ENCODE results near the gene SULT1B1.

Gene SULT1B1

DNA sequence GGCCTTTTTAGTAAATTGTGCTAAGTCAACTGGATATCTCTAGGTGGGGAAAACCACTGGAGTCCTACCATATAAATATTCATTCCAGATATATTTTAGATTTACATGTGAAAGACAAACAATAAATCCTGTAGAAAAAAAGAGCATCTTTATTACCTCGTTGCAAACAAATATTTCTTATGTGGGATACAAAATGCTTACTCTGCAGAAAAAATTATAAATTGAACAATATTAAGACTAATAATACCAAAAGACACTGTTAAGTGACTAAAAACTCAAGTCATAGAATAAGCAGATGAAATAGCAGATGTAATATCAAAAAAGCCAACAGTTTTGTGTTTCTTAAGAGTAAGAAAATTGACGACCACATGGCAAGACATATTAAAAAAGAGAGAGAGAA lies 43.8 kb downstream of the SULT1B1 start:
- TF ChIP-seq, protein P1, sequence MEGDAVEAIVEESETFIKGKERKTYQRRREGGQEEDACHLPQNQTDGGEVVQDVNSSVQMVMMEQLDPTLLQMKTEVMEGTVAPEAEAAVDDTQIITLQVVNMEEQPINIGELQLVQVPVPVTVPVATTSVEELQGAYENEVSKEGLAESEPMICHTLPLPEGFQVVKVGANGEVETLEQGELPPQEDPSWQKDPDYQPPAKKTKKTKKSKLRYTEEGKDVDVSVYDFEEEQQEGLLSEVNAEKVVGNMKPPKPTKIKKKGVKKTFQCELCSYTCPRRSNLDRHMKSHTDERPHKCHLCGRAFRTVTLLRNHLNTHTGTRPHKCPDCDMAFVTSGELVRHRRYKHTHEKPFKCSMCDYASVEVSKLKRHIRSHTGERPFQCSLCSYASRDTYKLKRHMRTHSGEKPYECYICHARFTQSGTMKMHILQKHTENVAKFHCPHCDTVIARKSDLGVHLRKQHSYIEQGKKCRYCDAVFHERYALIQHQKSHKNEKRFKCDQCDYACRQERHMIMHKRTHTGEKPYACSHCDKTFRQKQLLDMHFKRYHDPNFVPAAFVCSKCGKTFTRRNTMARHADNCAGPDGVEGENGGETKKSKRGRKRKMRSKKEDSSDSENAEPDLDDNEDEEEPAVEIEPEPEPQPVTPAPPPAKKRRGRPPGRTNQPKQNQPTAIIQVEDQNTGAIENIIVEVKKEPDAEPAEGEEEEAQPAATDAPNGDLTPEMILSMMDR (IDR thresholded peaks at IDR 0.05; ENCODE audit: control insufficient read depth, insufficient read depth, low read depth, low read length, missing control alignments) = no peak
- no peak overlapping the region for H3K4me3 ChIP-seq (ENCODE audit: control insufficient read depth, low read depth, low read length)

DNA sequence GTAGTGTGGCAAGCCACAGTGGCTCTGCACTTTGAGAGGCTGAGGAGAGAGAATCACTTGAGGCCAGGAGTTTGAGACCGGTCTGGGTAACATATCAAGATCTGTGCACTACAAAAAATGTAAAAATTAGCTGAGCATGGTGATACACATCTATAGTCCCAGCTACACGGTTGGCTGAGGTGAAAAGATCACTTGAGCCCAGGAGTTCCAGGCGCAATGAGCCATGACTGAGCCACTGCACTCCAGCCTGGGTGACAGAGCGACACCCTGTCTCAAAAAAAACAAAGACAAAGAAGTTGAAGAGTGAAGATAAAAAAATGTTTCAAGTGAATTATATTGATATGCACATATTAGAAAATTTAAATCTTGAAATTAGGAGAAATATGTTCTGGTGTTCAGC lies 46.3 kb downstream of the SULT1B1 start:
- TF ChIP-seq, protein P1 (IDR thresholded peaks at IDR 0.05; ENCODE audit: control insufficient read depth, insufficient read depth, low read depth, low read length, missing control alignments) = no peak
- DNase-seq (ENCODE audit: low read depth) = no peak
- H3K4me3 ChIP-seq (ENCODE audit: control insufficient read depth, low read depth, low read length) = no peak overlapping the region

More for the DNA sequence above, 43.8 kb downstream of the SULT1B1 start:
- DNase-seq (ENCODE audit: low read depth) = no peak

DNA sequence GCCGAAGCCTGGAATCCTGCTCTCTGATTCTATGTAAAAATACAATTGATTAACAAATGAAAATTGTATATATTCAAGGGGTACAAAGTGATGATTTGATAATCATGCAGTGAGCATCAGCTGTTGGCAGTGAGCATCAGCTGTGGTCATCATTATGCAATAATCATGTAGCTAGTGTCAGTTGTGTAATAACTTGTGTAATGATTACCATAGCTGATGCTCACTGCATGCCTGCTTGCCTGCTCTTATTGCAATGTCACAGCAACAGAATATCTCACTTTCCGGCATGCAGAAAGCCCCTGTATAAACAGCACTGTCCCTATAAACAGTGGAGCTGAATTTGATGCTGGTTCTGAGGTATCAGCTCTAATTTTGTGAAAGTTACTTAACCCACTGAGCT lies 46.8 kb downstream of the SULT1B1 start:
- TF ChIP-seq, protein P1 (IDR thresholded peaks at IDR 0.05; ENCODE audit: control insufficient read depth, insufficient read depth, low read depth, low read length, missing control alignments) = no peak
- H3K4me3 ChIP-seq (ENCODE audit: control insufficient read depth, low read depth, low read length) = no peak overlapping the region
- no peak for DNase-seq (ENCODE audit: low read depth)

DNA sequence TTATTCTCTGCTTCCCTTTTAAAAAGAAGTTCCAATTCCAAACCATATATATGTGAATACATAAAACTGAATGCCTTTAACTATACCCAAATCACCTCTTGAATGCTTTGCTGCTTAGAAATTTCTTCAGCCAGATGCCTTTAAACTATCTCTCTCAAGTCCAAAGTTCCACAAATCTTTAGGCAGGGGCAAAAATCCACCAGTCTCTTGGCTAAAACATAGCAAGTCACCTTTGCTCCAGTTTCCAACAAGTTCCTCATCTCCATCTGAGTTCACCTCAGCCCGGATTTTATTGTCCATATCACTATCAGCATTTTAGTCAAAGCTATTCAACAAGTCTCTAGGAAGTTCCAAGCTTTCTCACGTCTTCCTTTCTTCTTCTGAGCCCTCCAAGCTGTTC lies 49.8 kb downstream of the SULT1B1 start:
- TF ChIP-seq, protein P1 (IDR thresholded peaks at IDR 0.05; ENCODE audit: control insufficient read depth, insufficient read depth, low read depth, low read length, missing control alignments) = no peak
- no peak for DNase-seq (ENCODE audit: low read depth)
- H3K4me3 ChIP-seq (ENCODE audit: control insufficient read depth, low read depth, low read length) = no peak overlapping the region

DNA sequence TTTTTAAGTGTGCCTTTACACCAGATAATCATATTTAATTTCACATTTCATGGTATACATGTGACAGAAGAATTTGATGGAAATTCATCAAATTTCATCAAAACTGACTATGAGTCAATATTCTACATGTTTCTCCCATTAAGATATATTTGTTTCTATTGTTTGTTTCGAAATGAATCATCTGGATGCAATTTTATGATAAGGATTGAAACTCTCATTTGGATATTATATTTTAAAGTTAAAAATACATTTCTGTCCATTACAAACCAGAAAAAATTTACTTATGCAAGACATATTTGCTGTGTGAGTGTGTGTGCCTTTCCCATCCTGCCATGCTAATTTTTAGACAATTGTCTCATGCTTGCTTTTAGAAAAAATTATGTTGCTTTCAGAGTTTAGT lies 52.2 kb downstream of the SULT1B1 start:
- DNase-seq (ENCODE audit: low read depth) = no peak
- H3K4me3 ChIP-seq (ENCODE audit: control insufficient read depth, low read depth, low read length) = no peak overlapping the region
- TF ChIP-seq, protein P1 (IDR thresholded peaks at IDR 0.05; ENCODE audit: control insufficient read depth, insufficient read depth, low read depth, low read length, missing control alignments) = no peak

DNA sequence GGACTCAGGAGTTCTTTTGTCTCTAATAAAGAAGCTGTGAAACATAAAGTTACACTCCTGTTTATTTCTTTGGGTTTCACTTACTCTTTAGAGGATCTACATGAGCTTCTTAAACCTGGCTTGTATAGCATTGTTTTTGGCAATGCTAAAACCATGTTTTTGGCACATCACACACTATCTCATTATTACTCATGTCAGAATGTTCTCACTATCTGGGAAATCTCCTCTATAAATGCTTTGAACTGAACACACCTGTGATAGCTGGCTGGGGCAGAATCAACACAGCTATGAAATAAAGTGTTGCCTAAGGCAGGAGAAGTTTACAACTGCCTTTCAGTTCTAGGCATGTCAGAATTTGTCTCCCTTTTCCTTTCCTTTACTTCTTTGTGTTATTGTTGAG lies 52.6 kb downstream of the SULT1B1 start:
- no peak overlapping the region for H3K4me3 ChIP-seq (ENCODE audit: control insufficient read depth, low read depth, low read length)
- no peak for DNase-seq (ENCODE audit: low read depth)
- TF ChIP-seq, protein P1 (IDR thresholded peaks at IDR 0.05; ENCODE audit: control insufficient read depth, insufficient read depth, low read depth, low read length, missing control alignments) = no peak

DNA sequence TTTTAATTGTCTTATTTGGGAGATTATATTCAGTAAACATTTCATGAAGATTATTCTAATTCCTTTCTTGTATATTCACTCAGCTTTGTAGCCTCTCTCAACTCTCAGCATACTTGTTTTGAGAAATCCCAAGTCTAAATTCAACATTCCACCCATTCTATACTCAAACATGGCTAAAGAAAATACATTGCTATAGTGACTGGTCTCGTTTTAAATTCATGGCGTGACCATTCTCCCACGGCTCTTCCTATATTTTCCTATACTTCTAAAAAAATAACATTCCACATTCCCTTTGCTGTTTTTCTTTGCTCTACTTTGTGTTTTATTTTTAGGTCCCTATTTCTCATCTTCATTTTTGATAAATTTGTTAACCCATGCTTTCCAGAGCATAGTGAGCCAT lies 58.2 kb downstream of the SULT1B1 start:
- no peak overlapping the region for H3K4me3 ChIP-seq (ENCODE audit: control insufficient read depth, low read depth, low read length)
- TF ChIP-seq, protein P1 (IDR thresholded peaks at IDR 0.05; ENCODE audit: control insufficient read depth, insufficient read depth, low read depth, low read length, missing control alignments) = no peak
- DNase-seq (ENCODE audit: low read depth) = no peak
